Subcutaneous adipose tissue (tissue), 4 donors: ENCODE data around the gene UBE2V1. TPM values are rescaled to one million over a fixed set of nuclear protein-coding genes. Genes with fewer than 3 reads are reported as not detected.

Experiments
- total RNA-seq, 4 donors: library from RNA; depleted of rRNA; stranded (reverse); fragments of >200 nt; gene quantifications; one replicate each; pipeline ENCODE4 v1.1.0, GENCODE V29; 2016
- TF ChIP-seq, protein P1 (sequence below): fragments of 450-650 bp; IDR thresholded peaks from one replicate; pipeline ENCODE4 v1.5.1; 2016; ENCODE audit warnings: low read depth, mild to moderate bottlenecking, control low read depth, antibody characterized with exemption, moderate library complexity

UBE2V1 gene
- total RNA-seq, 4 donors from 2014 or later = 61.9 to 117 (median 95.1) TPM

DNA sequence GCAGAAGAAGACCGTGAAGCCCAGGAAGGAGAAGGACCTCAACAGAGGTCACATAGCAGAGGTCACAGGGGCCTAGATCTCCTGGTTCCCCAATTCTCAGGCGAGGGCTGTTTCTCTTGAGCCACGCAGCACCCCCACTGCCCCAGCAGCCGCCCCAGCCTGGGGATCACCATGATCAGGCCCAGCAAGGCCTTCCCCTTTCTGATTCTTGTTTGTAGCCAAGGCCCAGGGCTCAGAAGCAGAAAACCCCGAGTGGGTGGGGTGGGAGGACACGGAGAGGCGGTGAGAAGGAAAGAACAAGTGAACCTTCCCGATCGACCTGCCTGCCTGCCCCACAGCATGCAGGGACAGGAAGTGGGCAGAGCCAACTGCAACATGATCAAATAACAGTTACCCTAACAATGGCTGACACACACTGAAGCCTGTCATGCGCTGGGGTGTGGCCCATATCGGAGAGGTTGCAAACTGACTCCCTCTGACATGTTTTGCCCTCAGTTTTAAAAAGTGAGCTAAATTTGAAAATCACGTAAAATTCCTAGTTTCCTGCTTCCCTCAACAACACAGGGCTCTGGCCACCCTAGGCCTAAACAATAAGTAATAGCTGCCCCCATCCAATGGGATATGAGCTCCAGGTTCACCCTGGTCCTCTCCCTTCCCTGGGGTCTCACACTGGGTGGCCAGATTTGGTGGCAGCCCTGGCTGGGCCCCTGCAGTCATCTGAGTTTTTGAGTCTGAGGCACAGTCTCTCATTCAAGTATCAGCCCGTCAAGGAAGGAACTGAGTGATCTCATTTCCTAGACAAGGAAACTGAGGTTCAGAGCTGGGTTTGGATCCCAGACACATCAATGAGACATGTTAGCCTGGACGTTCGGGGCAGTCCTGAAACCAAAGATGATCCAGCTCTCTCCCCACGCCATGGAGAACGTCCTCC, 34.0 kb upstream of the UBE2V1 start:
- TF ChIP-seq, protein P1, sequence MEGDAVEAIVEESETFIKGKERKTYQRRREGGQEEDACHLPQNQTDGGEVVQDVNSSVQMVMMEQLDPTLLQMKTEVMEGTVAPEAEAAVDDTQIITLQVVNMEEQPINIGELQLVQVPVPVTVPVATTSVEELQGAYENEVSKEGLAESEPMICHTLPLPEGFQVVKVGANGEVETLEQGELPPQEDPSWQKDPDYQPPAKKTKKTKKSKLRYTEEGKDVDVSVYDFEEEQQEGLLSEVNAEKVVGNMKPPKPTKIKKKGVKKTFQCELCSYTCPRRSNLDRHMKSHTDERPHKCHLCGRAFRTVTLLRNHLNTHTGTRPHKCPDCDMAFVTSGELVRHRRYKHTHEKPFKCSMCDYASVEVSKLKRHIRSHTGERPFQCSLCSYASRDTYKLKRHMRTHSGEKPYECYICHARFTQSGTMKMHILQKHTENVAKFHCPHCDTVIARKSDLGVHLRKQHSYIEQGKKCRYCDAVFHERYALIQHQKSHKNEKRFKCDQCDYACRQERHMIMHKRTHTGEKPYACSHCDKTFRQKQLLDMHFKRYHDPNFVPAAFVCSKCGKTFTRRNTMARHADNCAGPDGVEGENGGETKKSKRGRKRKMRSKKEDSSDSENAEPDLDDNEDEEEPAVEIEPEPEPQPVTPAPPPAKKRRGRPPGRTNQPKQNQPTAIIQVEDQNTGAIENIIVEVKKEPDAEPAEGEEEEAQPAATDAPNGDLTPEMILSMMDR = no peak

DNA sequence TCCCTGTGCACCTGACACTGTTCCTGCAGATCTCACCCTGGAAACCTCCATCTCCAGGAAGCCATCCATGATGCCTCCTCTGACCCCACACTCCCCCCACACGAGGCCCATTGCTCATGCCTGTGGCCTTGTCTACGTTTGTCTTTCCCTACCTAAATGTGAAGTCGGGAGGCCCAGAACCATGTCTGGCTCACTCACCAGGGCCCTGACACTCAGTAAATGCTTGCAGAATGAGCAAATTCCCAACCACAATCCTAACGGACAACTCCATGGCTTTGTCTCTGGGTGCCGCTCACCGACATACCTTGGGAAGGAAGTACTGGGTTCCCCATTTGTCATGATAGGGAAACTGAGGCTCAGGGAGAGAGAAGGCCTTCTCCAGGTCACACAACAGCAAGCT, 33.3 kb upstream of the UBE2V1 start:
- TF ChIP-seq, protein P1 = no peak

DNA sequence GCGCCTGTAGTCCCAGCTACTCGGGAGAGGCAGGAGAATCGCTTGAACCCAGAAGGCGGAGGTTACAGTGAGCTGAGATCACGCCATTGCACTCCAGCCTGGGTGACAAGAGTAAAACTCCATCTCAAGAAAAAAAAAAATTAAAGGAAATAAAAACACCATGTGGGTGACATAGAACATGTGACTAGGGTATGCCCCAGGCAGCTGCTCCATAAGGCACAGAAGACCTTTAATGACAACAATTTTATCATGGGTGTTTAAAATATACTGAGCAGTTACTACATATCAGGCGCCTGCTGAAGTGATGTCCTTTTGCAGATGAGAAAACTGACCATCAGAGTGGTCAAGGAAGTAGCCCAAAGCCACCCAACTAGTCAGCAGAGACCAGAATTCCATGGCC, 32.6 kb upstream of the UBE2V1 start:
- TF ChIP-seq, protein P1 = no peak

DNA sequence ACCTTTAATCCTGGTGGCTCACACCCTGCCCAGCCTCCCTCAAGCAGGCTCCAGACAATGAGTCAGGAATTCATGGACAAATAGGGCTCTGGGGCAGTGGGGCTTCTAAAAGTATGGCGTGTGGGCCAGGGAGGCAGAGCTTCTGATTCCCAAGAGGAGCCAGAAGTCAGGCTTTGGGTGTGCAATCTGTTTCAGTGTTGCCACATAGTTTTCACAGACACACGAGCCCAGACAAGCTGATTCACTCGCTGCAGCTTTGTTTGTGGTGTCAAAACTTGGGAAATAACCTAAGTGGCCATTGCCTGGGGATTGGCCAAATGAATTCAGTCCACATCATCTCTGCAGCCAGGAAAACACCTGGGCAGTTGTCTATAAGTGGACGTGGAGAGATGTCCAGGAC, 31.4 kb upstream of the UBE2V1 start:
- TF ChIP-seq, protein P1 = no peak

DNA sequence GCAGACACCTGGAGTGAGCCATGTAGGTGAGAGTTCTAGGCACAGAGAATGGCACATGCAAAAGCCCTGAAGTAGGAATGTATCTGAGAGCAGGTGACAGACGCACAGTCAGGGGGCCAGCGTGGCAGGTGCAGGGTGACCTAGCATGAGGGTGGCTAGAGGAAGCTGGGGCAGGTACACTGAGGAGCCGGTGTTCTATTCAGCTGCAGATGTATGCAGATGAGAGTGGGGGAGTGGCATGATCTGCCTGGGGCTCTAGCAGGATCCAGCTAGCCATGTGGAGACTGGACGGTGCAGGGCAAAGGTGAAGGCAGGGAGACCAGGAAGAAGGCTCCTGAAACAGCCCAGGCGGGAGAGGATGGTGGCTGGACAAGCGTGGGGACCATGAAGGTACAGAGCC, 29.9 kb upstream of the UBE2V1 start:
- TF ChIP-seq, protein P1 = no peak

DNA sequence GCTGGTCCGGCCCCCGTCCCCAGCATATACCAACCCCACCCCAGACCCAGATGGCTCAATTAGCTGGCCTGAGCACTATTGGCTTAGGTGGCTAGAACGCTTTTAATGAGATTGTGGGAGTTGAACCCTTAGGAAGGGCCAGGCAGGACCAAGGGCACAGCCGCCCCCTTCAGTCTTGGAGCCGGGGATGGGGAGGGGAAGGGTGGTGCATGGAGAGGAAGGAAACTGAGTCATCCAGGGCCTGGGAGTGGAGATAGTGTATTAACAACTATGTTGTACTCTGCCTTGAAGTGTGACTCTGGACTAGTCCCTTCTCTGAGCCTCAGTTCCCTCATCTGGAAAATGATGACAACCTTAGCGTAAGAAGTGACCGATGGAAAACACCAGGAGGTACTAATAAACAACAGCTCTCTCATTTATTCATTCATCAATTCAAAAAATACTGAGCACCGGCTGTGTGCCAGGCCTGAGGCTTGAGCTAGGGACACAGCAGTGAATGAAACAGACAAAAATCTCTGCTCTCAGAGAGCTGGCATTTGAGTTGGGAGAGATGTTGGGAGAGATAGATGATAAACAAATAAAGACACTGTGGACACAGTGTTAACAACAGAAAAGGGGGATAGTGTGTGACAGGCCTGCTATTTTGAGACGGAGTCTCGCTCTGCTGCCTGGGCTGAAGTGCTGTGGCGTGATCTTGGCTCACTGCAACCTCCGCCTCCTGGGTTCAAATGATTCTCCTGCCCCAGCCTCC, 29.0 kb upstream of the UBE2V1 start:
- TF ChIP-seq, protein P1 = no peak

DNA sequence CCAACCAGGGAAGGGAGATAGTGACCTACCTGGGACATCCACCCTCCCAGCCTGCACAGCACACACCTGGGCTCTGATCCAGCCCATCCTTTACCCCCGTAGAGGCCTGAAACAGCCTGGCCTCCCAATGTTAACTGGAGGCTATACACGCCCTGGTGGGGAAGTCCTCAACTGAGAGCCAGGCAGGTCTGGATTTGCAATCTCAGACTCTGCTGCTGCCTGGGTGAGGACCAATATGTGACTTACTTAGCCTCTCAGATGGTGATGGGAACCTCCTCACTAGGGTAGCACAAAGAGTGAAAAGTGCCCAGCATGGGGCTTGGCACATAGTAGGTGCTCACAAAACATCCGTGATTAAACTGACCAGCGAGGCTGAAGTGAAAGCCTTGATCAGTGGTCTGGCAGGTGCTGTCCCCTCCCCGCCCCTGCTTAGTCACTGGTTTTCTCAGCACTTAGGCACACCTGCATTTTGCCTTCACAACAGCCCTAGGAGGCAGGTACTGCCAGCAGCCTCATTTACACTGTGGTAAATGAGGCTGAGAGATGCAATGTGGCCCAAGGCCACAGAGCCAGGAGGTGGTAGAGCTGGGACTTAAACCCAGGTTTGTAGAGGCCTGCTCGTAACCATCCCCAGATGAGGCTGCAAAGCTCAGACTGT, 28.2 kb upstream of the UBE2V1 start:
- TF ChIP-seq, protein P1 = no peak
